ENCODE results near the gene GET3.

Gene GET3

GRCh38 chr19:12782424-12783290 is 45.4 kb downstream of the GET3 start:
- peak; percentile 75 to 99 (median 95) for DNase-seq

- peak in 1 of 5 experiments; percentile 88 for DNase-seq
These were observed 46.1 kb downstream of the GET3 start for GRCh38 chr19:12783291-12783848.

- DNase-seq: peak in 1 of 5 experiments; percentile 50
These were observed 46.6 kb downstream of the GET3 start for GRCh38 chr19:12783849-12784393.

GRCh38 chr19:12784394-12784870 is 47.1 kb downstream of the GET3 start:
- DNase-seq: peak in 1 of 5 experiments; percentile 86

DNA sequence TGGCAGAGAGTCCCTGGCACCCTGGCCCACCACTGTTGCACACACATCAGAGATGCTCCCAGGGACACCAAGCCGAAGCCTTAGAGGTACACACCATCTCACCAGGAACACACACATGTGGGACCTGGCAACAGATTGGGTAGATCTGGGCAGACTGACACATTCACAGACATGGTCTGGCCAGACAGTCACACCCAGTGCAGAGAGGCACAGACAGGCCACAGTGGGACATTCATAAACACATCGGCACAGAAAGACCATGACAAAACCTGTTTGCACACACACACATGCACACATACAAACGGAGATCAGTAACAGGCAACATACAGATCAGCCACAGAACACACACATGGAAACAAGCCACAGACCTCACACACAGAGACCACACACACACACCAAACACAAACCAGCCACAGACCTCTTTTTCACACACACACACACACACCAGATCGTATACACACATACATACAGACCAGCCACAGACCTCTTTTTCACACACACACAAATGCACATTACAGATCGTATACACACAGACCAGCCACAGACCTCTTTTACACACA is 47.7 kb downstream of the GET3 start:
- DNase-seq: peak in 2 of 5 experiments; percentile 74 to 95

GRCh38 chr19:12785431-12786031 is 48.2 kb downstream of the GET3 start:
- DNase-seq: no peak

DNA sequence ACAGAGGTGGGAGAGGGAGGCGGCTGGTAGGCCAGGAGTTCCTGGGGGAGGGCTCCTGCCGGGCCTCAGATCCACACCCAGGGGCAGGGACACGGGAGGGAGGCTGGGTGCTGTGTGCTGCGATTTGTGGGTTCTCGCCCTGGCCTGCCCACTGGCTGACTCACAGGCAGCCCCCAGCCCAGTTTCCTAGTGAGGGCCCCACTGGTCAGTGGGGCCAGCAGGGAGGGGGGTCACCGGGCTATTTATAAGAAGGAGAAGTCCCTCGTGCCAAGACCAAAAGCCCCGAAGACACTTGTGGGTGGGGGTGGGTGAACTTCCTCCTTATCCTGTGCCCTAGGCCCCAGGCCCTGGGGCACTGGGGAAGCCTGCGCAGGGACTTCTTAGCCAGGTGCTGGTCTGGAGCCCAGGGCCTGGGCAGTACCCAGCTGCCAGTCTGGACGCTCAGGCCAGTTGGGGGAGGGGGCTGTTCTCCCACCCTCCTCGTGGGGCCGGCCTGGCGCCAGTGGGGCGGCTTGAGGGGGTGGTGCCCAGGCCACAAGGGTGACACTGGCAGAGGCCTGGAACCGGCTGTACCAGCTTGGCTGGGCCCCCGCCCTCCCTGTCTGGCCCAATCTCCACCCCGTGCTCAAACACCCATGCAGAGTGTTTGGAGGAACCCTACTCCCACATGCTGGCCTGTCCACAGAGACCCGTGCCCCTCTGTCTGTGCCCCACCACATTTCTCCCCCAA is 49.0 kb downstream of the GET3 start:
- no peak for DNase-seq

- no peak for DNase-seq
These were observed 49.7 kb downstream of the GET3 start for GRCh38 chr19:12786952-12787351.

DNA sequence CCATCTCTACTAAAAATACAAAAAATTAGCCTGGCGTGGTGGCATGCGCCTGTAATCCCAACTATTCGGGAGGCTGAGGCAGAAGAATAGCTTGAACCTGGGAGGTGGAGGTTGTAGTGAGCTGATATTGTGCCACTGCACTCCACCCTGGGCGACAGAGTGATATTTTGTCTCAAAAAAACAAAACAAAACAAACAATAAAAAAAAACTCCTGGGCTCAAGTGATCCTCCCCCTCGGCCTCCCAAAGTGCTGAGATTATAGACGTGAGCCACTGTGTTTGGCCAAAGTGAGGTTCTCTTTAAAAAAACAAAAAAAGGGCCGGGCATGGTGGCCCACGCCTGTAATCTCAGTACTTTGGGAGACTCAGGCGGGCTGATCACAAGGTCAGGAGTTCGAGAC is 50.2 kb downstream of the GET3 start:
- no peak for DNase-seq

GRCh38 chr19:12788042-12788681 is 50.9 kb downstream of the GET3 start:
- DNase-seq: no peak

- DNase-seq: peak in 3 of 5 experiments; percentile 45 to 63 (median 53)
These were observed 51.4 kb downstream of the GET3 start for GRCh38 chr19:12788682-12789097.

DNA sequence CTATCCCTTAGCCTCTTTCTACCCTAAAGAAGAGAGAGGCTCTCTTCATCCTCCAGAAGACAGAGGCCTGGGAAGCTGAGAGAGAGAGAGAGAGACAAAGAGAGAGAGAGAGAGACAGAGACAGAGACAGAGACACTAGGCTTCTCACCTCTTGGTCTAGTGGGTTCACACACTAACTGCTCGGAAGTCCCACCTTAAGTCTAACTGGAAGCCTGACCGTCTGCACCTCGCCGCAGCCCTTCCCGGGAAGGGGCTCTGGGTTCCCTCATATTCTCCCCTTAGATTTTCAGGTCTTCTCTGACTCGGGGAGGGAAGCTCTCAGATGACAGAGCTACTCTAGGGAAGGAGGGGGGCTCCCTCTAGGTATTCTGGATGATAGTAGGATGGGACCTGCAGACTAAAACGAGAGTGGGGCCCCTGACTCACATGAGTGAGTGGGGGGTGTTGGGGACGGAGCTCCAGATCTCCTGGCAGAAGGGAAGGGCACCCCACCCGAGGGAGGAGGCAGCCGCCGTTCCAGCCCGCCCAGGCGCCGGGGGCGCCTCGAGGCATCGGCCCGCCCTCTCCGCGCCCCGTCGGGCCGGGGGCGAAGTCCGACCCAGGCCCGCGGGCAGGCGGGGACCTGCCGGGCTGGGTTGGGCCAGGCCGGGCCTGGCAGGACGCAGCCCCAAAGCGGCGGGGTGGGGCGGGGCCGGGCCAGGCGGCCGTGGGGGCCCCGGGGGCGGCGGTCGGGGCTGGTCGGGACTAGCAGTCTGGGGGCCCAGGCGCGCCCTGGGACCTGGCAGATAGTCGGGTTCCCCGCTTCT is 52.0 kb downstream of the GET3 start:
- DNase-seq: peak in 2 of 5 experiments; percentile 28 to 38

DNA sequence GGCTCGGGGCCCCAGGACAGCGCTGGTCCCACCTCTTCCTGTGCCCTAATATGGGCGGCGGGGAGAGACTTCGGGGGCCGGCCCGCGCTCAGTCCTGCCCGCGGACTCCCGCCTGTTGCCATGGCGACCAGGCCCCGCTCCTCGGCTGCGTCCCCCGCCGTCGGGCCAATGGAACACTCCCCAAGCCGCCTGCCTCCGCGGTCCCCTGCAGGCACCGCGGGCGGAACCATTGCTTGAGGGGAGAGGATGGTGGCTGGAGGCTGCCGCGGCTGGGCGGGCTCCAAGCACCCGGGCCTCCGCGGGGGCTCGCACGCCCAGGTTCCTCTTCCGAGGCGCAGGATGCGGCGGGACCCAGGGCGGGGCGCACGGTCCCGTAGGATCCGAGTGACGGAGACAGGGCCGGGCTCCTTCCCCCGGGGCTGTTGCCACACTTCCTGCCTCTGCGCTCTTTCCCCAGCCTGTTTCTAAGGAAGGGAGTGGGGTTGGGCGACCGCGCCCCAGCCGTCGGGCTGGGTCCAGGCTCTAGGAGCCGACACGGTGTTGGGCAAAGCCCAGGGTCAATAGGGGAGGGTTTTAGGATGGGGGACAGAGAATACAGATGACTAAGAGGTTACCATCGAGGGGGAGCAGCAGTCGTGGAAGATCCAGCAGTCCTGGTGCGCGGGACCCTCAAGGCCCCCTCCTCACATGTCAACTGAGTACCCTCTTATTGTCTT is 52.8 kb downstream of the GET3 start:
- DNase-seq: peak; percentile 81 to 98 (median 89)

GRCh38 chr19:12790628-12791344 is 53.5 kb downstream of the GET3 start:
- DNase-seq: no peak

GRCh38 chr19:12791345-12792050 is 54.2 kb downstream of the GET3 start, which contains the start of gene JUNB:
TSS of gene JUNB (plus strand) at chr19:12791486. CDS start at chr19:12791772, 286 bp downstream.
- DNase-seq: peak; percentile 93 to 98 (median 97)

DNA sequence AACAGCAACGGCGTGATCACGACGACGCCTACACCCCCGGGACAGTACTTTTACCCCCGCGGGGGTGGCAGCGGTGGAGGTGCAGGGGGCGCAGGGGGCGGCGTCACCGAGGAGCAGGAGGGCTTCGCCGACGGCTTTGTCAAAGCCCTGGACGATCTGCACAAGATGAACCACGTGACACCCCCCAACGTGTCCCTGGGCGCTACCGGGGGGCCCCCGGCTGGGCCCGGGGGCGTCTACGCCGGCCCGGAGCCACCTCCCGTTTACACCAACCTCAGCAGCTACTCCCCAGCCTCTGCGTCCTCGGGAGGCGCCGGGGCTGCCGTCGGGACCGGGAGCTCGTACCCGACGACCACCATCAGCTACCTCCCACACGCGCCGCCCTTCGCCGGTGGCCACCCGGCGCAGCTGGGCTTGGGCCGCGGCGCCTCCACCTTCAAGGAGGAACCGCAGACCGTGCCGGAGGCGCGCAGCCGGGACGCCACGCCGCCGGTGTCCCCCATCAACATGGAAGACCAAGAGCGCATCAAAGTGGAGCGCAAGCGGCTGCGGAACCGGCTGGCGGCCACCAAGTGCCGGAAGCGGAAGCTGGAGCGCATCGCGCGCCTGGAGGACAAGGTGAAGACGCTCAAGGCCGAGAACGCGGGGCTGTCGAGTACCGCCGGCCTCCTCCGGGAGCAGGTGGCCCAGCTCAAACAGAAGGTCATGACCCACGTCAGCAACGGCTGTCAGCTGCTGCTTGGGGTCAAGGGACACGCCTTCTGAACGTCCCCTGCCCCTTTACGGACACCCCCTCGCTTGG is 55.0 kb downstream of the GET3 start:
- peak; percentile 42 to 92 (median 63) for DNase-seq

- peak in 1 of 5 experiments; percentile 55 for DNase-seq
These were observed 55.6 kb downstream of the GET3 start for GRCh38 chr19:12792853-12793289.

Measured in T-helper 2 cell (primary cell).